IPS-18c (cell line): ENCODE measurements around the gene DLG3.

ENCODE experiments used
- H3K4me3 ChIP-seq: 2 replicates; pipeline ENCODE4 v1.7.0; 2013; ENCODE audit warnings: low read depth, mild to moderate bottlenecking, low read length, moderate library complexity; ENCODE audit not compliant: insufficient read depth
- H3K9me3 ChIP-seq: one replicate; pipeline ENCODE4 v1.6.1; 2013; ENCODE audit warnings: mild to moderate bottlenecking, low read length, moderate library complexity; ENCODE audit not compliant: control insufficient read depth, insufficient read depth

The DLG3 gene

DNA sequence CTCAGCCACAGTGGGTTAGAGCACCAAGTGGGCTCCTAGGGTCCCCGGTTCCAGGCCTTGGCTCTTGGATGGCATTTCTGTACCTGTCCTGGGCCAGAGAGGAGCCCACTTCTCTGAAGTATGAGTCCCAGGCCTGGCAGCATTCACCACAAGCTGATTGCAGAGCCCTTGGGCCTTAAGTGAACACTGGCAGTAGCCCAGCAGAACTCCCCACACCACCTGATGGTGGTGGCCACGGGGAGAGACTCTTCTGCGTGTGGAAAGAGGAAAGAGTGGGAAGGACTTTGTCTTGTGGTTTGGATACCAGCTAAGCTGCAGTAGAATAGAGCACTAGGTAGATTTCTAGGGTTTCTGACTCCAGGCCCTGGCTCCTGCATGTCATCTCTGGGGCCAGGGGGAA, 104.8 kb downstream of the DLG3 start:
- Histone ChIP-seq H3K4me3 (no peak overlapping the region), H3K9me3 (no peaks in the 10 kb centered on the region)

DNA sequence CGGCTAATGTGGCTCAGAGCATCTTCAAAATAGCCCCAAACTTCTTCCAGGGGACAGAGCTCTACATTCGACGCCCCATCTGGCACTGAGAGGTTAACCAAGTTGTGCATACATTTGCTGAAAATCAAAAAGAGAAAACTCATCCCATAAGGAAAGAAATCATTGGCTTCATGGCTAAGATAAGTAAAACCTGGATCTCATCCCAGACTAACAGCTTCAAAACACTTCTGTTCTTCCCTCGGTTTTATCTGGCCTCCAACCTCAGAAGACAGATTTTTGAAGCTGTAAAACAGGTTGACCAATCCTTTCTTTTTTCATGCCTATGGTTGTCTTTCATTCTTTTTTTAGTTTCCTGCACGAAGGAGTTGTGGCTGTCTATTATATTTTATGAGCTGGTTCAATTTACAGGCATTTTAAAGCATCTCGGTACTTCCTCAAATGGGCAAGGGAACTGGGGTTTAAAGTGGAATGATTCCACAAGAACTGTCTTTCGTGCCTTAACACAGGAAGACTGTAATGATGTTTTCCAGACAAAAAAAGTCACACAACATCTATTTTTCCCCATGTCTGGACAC, 107.6 kb downstream of the DLG3 start:
- Histone ChIP-seq H3K9me3 (no peaks in the 10 kb centered on the region), H3K4me3 (no peak overlapping the region)

DNA sequence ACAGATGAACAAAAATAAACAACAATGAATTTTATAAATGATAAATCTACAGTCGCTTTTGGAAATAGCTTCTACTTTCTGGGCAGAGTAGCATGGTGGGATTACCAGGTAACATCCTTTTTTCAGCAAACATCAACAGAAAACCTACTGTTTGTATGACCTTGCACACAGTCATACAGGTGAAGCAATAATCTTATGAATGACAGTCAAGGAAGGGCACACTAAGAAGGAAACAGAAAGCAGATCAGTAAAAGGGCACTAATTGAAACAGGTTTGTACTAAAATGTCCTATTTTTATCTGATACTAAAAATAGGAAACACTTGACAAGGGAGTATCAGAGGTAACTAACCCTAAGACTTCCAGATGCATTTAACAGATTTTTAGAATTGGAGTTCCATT, 108.9 kb downstream of the DLG3 start:
- H3K9me3 ChIP-seq, result no peaks in the 10 kb centered on the region
- H3K4me3 ChIP-seq, result no peak overlapping the region

GRCh38 chrX:70554081-70554480, 109.4 kb downstream of the DLG3 start:
- Histone ChIP-seq H3K4me3 (no peak overlapping the region), H3K9me3 (no peaks in the 10 kb centered on the region)

- Histone ChIP-seq H3K4me3 (no peak overlapping the region), H3K9me3 (no peaks in the 10 kb centered on the region)
Measured at GRCh38 chrX:70554523-70554922, 109.9 kb downstream of the DLG3 start.

DNA sequence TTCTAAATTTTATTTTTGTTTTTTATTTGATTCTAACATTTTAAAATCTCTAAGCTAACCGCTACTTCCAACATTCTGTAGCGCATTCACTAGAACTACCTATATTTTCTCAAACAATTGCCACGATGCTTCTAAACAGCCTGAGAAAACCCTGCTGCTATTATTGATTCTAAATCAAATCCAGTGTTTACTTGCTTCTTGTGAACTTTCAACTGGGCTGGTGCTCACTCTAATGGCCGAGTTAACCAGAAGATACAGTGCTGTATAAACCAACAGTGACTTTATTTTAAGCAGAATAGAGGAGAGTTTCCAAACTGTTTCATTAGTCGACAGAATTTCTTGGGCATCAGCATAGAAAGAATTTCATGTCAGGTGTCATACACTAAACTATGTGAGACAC, 110.3 kb downstream of the DLG3 start:
- no peak overlapping the region for H3K4me3 ChIP-seq
- H3K9me3 ChIP-seq, result no peaks in the 10 kb centered on the region
